Mammary epithelial cell (primary cell): ENCODE data around the gene ARL14EP.

Experiments used
- CTCF ChIP-seq, 2 donors: IDR thresholded peaks in 1 of 2; conservative IDR thresholded peaks in 1 of 2; 2 replicates each; pipeline ENCODE4 v1.5.1; 2011 to 2012; ENCODE audit warnings: inconsistent platforms in 2 of 2, low read length in 2 of 2, mild to moderate bottlenecking in 2 of 2, control low read depth in 1 of 2, low read depth in 1 of 2; ENCODE audit not compliant: insufficient read depth in 1 of 2; ENCODE audit errors: extremely low read depth in 1 of 2
- EZH2 ChIP-seq: IDR thresholded peaks from 2 replicates; pipeline ENCODE4 v1.6.1; 2012; ENCODE audit warnings: low read length, inconsistent platforms, borderline replicate concordance

- no peak for TF ChIP-seq CTCF (conservative IDR thresholded peaks at IDR 0.05 in 1 of 2, IDR thresholded peaks at IDR 0.05 in 1 of 2; ENCODE audit: extremely low read depth in 1 of 2, insufficient read depth in 1 of 2, low read depth in 1 of 2, low read length in 2 of 2)
- TF ChIP-seq EZH2: no peak
Observed at GRCh38 chr11:30321321-30321720, 1.6 kb upstream of the ARL14EP start.
